Inferior parietal cortex (tissue), 1 donor: ENCODE data around the gene SLIT3.
"Not testable (repeated sequence)": the region's sequence is repeated elsewhere in the genome, so short reads cannot be mapped to it uniquely, and the experiment has no call there.

Source experiments
- DNase-seq: peaks from one replicate; pipeline ENCODE4 v3.0.0-alpha.2; 2016; ENCODE audit errors: extremely low spot score

Gene SLIT3

DNA sequence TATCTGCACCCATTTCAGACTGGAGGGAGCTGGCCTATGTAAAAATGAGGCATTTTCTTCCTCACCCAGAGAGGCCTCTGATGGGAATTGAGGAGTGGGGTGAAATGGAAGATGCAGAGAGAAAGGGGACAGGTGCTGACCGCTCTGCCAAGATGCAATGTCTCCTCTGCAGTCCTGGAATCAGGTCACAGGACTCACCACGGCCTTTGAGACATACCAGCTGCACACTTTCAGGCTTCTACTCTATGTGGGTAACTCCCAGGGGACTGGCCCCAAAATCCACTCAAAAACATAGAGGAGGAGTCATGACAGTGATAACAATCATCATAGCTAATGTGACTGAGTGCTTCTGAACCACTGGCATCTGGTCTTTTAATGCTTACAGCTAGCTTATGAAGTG is 558.6 kb downstream of the SLIT3 start:
- DNase-seq = not testable (repeated sequence)

DNA sequence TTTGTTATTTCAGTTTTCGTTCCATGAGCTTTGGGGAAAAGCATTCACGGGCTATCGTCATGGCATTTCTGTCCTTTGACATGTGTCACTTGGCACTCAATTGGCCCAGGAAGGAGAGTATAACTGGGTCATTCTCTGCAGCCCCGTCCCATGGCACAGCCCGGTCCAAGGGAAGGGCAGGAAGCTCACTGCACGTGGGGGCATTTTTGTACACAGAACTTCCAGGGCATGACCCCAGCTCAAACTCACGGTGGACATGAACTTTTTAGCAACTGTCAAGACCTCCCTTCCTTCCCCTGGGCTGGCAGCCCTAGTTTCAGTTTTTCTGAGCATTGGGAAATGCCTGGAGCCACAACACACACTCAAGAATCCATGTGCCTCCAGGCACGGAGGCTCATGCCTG is 560.1 kb downstream of the SLIT3 start:
- DNase-seq = no peak

DNA sequence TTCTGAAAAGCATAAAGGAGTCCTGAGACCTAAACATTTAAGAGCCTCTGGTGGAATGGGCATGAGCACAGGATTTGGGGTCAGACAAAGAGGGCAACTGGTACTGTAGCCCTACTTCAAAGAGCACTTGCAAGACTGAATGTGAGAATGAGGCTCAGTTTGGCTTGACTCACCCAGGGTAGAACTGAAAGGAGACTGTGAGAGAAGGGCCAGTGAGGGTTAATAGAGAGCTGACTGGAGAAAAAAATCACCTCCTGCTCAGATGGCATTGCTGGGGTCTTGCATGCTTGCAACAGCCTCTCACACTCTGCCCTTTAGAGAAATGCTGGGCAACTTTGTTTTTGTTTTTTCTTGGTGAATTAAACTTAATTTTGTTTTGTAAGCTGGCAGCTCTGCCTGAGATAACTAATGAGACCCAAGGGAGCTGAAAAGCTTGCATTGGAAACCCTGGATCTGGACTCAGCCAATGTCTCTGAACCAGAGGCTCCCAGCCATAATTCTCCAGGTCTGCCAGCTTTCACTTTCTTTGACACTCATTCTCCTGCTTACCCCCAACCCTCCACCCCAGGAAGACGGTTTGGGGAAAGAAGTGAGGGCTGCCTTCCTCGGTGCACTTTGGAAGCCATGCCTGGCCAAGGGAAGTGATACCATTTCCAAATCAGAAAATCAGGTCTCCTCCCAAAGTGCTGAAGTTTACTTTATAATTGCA is 560.7 kb downstream of the SLIT3 start:
- no peak for DNase-seq

DNA sequence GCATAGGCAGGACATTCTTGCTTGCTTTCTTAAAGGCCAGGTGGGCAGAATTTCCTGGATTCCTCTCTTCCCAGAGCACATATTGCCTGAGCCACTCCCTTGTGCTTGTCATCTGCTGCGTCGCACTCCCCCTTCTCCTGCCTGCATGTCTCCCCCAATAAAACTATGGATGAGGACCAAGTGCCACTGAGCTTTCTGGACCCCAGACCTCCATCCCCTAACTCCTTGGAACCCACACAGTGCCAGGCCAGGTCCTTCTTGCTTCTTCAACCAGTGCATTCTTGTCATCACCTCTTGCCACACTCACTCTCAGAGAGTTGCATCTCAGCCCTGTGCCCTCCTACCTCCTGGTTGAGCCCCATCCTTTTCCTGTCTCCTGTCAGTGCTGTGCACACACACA is 563.9 kb downstream of the SLIT3 start:
- DNase-seq = no peak

DNA sequence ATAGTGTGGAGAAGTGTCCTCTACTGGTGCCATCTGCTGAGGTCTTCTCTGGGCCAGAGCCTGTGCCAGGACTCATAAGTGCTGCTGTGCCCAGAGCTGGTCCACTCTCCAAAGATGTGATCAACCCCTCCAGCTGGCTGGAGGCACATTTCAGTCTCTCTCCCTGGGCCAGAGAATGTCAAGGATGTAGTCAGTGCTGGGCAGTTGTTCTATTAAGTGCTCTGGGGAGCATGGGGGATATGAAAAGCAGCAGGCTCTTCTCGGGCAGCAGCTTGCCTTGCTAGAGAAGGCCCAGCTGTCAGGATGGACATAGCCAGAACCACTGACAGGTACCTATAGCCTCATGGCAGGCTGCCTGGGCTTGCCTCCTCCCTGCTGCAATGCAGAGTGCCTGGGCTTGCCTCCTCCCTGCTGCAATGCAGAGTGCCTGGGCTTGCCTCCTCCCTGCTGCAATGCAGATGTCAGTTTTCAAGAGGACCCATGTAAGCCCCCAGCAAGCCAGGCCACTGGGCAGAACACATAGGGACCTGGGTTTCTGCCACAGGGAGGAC is 564.6 kb downstream of the SLIT3 start:
- no peak for DNase-seq

DNA sequence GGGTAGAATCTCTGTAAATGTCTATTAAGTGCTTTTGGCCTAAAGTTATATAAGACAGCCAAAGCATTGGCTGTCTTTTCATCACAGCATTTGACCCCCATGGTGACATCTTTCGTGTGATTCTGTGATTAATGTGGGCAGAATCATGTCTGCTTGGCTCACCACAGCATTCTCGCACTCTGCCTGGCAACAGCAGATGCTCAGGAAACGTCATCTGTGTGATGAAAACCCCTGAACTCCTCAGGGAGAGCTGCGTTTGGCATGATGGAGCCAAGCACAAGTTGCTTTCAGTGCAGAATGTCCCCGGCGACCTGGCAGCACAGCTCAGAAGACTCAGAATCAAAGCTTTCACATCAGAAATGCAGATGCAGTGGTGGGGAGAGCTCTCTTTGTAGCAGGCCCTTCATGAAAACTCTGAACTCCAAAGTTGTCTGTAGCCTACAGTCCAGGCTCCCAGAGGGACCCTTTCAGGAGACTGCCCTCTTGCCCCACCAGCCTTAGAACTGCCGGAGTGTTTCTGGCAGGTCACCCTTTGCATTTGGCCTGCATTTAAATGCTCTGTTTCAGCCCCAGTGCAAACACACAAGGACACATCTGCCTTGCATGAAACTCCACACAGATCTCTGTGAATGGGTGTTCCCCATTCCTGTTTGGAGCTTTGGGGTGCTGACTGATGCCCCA is 566.2 kb downstream of the SLIT3 start:
- DNase-seq = no peak

DNA sequence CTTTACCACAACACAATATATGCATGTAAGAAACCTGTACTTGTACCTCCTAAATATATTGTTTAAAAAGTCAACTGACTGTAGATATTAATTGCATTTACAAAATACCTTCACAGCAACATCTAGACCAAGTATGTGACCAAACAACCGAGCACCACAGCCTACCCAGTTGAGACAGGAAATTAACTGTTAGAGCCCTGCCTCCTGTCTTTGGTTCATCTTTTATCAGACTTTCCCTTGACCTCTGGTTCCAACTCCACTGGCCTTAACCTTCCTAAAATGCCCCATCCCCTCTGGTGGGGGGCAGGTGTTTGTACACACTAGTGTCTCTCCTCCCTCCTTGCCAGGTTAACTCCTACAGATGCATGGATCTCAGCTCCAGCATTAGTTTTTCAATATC is 566.8 kb downstream of the SLIT3 start:
- DNase-seq = no peak

DNA sequence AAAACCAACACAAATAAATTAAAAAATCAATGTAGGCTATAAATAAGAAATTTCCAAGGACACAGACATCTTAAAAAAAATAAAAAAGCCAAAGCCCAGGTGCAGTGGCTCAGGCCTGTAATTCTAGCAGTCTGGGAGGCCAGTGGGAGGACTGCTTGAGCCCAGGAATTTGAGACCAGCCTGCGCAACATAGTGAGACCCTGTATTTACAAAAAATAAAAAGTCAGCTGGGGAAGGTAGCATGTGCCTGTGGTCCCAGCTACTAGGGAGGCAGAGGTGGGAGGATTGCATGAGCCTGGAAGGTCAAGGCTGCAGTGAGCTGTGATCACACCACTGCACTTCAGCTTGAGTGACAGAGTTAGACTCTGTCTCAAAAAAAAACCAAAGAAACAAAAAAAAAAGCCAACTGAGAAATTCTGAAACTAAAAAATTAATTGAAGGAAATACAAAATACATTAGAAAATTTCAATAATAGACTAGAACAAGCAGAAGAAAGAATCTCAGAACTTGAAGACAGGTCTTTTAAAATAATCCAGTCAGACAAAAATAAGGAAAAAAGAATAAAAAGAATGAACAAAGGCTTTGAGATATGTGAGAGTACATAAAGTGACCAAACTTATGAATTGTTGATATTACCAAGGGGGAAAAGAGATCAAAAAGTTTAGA is 572.3 kb downstream of the SLIT3 start:
- no peak for DNase-seq

DNA sequence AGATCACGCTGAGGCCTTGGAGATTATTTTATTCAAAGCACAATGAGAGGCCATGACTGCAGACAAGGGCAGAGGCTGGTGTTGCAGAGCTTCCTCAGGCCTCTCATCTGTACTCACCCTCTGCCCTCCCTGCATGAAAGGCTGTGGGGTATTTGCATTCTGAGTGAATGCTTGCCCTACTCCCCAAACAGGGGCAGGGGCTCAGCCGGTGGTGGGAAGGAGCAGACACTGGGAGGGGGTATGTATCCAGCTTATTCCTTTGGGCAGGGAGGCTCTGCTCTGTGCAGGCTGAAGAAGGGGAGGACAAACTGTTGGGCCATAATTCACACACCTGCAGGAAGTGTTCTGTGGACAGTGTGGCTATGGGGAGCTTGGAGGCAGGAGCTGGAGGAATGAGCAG is 573.4 kb downstream of the SLIT3 start:
- DNase-seq = no peak

DNA sequence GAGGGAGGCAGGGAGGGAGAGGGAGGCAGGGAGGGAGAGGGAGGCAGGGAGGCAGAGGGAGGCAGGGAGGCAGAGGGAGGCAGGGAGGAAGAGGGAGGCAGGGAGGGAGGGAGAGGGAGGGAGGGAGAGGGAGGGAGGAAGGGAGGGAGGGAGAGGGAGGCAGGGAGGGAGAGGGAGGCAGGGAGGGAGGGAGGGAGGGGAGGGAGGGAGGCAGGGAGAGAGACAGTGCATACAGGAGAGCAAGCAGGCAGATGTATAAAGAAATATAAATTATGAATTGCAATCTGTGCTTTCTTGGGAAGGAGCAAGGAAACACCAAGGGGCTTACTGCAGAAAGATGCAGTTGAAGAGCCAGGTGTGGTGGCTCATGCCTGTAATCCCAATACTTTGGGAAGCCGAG is 574.6 kb downstream of the SLIT3 start:
- DNase-seq = no peak

DNA sequence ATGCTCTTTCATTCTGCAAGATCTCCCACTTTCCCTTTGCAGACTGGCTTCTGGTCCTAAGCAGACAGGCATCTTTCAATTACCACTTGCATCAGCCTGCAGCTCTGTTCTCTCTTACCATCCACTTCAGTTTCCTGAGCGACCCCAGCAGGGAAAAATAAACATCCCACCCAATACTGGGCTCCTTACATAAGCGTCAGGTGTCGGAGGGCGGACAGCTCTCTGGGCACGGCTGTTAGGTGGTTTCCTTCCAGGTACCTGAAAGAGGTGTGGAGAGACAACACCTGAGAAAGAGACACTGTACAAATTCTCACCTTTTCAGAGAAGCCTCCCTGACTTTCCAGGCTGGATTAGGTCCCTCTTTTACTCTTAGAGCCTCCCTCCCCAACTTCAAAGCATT is 576.7 kb downstream of the SLIT3 start:
- DNase-seq = no peak

DNA sequence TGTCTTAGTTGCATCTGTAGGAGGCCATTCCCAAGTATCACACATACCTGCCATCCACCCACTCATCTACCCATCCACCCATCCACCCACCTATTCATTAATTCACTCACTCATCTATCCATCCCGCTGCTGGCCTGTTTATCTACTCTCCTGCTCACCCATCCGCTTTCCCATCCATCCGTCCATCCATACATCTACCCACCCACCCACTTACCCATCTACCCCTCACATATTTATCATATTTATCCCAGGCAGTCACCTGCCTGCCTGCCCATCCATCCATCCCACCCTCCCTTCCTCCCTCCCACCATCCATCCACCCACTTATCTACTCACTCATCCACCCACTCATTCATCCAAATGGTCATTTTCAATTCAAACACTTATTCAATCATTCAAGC is 577.9 kb downstream of the SLIT3 start:
- no peak for DNase-seq

DNA sequence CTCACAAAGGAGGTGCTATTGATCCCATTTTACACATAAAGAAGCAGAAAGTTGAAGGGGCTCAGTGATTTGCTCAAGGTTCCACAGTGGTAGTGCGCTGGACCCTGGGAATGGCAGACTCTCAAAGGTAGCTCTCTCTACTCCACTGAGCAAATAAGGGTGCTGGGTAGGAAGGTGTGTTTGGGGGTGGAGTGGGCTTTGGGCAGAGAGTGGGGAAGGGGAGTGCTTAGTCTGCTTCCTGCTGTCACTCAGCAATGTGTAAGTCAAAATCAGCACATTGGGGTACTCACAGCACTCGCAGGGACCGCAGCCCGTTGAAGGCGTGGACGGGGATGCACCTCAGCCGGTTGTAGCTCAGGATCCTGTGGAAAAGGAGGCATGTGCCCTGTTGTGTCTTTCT is 579.0 kb downstream of the SLIT3 start:
- no peak for DNase-seq

DNA sequence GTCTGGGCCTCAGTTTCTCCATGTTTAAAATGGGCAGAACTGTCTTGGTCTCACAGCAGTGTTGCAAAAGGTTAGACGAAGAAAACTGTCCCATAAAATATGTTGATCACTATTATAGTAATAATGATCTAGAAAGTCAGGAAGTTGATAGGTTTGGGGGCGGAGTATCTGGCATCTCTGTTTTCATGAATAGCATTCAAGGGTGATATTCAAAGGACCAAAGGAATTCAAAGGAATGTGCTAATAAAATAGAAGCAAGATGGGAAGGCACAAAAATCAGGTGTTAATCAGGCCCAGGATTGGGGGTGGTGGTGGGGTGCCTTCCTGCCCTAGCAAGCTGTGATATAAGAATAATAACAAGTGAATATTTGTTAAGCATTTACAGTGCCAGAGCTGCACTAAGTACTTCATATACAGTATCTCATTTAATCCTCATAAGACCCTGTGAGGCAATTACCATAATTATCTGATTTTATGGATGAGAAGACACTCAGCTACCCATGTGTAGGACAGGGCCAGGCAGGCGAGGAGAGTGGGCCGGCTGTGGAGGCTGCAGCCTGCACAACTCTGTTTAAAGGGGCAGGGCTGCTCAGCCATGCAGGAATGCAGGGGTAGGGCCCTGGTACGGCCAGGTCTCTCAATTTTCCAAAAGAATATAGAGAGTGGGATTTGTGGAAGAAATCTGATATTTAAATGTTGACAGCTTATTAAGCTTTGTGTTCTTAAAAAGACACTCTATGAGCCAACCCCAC is 579.8 kb downstream of the SLIT3 start:
- DNase-seq = no peak

DNA sequence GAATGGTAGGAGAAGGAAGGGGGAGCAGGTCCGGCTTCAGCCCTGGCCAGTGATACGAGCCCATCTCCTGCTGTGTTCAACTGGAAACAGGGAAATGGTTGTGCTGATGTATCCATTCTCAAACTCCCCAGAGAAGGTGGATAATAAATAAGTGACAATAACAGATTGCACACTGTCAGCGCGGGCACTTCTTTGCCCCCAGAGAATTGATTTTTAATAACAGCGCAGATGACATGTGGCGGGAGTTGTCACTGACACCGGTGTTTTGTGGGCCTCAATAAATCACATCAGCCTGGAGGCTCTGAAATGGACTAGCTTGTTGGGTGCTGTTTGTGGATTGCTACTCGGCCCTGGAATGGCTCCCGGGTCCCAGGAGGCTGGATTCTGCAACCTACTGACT is 580.4 kb downstream of the SLIT3 start:
- no peak for DNase-seq

DNA sequence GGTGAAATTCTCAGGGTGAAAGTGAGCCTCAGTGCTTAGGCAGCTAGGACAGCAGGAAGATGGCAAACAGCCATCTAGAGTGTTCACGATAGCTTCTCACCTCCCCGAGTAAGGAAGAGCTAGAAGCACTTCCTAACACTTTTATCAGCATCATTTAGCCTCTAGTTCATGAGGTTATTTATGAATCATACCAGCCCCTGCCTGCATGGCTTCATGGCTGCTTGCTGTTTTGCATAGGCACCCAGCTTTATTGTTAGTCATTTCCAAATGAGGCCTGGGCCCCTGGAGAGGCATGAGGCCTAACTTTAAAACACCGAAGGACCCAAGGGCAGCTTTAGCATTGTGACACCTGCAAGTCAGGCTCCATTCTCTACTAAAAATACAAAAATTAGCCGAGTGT is 586.9 kb downstream of the SLIT3 start:
- DNase-seq = no peak

DNA sequence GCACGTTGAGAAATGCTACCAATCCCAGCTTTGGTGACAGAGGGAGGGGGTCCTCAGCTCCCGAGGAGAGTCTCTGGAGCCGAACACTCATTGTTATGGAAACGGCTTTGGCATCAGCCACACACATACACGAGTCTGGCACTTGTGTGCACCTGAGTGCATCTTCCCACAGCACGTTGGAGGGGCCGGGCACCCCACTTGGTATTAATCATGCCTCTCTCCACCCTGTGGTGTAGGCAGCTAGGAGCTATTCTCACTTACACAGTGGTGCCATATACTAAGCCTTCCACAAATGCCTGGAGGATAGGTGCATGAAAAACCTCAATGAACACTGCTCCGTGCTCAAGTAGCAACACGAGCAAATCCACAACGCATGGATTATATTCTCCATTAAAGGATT is 587.9 kb downstream of the SLIT3 start:
- DNase-seq = no peak

DNA sequence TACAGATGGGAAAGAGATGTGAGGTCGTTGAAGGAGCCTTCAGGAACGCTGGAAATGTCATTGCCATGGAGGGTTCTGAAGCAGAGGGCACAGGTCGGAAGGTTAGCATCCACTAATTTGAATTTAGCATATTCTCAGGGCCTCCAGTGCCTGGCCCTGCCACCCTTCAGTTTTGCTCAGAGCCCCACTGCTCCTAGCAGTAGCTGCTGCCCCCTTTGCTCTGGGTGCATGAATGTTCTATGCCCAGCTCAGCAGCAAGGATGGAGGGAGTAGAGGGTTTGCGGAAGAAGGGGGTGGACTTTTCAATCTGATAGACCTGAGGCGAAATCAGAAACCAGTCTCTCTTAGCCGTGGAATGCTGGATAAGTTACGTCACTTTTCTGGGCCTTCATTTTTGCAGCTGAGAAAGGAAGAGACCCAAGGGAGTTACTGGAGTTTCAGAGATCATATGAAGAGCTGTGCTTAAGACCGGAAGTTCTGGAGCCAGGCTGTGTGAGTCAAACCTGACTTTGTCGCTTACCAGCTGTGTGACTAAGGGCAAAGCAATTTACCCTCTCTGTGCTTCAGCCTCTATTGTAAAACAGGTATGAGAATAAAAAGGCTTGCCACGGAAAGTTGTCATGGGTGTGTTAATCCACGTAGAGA is 588.5 kb downstream of the SLIT3 start:
- DNase-seq = no peak

DNA sequence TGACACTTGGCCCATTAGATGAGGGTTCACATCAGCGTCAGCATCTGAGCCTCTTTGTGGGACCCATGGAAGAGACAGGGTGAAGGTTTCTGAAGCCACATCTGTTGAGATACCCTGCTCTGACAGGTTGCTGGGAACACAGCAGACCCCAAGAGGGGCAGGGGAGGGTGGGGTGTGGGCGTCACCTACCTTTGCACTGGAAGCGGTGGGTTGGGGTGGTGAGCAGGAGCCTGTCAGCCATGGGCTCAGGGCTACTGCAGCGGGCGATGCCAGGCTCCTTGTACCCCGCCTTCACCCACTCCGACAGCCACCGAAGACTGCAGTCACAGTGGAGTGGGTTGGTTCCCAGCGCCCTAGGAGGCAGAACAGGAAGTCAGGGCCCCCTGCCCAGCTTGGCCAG is 590.2 kb downstream of the SLIT3 start:
- no peak for DNase-seq

DNA sequence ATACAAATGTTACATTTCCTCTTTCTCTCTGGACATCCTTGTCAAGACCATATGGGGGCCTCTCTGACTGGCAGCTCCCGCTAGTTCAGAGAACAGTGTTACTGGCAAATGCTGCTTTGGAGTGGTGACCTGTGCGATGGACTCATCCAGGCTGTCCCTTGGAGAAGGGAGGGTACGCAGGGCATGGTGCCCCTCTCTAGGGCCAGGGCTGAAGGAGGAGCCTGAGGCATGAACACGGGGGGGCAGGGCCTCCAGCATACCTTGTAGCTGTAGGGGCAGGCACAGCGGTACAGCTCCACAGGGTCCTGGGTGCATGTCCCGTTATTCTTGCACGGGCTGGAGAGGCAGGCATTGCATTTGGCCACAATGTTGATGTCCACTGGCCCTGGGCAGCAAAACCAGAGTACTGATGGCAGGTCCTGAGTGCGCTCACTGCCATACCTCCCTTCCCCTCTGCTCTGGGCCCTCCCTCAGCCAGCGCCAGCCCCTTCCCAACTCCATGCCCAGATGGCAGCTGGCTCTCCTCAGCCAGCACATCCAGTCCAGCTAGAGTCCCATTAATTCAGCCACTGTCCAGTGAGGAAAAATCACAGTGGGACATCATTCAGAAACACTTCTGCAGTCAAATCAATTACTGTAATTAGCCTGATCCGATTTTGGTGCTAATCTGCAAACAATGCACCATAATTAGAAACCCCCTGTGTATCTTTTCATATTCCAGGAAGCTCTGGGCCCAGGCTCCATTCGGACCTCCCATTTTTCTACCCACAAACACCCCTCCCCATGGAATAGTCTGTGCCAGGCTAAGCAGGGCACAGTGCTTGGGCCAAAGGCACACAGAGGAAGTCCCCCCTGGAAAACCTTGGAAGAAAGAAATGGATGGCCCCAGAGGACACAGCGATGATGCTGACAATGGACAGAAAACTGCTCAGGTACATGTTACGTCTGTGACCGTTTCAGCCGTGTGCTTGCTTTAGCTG is 592.9 kb downstream of the SLIT3 start:
- DNase-seq = no peak
